GM19324 (cell line): ENCODE results near the gene KCNQ1OT1.

ENCODE experiments used
- ATAC-seq: cut with Tn5 transposase; IDR thresholded peaks from one replicate; pipeline ENCODE4 v1.9.1; 2021; ENCODE audit warnings: mild to moderate bottlenecking, moderate library complexity; ENCODE audit not compliant: unreplicated experiment, low FRiP score

Gene KCNQ1OT1

GRCh38 chr11:2671748-2672147 lies 28.0 kb downstream of the KCNQ1OT1 start:
- no peak for ATAC-seq

GRCh38 chr11:2670541-2671100 lies 29.2 kb downstream of the KCNQ1OT1 start:
- no peak for ATAC-seq

GRCh38 chr11:2669634-2670469 lies 29.9 kb downstream of the KCNQ1OT1 start:
- ATAC-seq: no peak

GRCh38 chr11:2668876-2669275 lies 30.9 kb downstream of the KCNQ1OT1 start:
- no peak for ATAC-seq

- ATAC-seq: no peak
Measured at GRCh38 chr11:2667940-2668339, 31.9 kb downstream of the KCNQ1OT1 start.

GRCh38 chr11:2666828-2667570 lies 32.8 kb downstream of the KCNQ1OT1 start:
- ATAC-seq: no peak

GRCh38 chr11:2666401-2666741 lies 33.4 kb downstream of the KCNQ1OT1 start:
- ATAC-seq: no peak

GRCh38 chr11:2665526-2666400 lies 34.0 kb downstream of the KCNQ1OT1 start:
- no peak for ATAC-seq

GRCh38 chr11:2664791-2665525 lies 34.8 kb downstream of the KCNQ1OT1 start:
- ATAC-seq: no peak

GRCh38 chr11:2664376-2664775 lies 35.4 kb downstream of the KCNQ1OT1 start:
- ATAC-seq: no peak

- no peak for ATAC-seq
Measured at GRCh38 chr11:2663915-2664314, 35.9 kb downstream of the KCNQ1OT1 start.

- ATAC-seq: no peak
Measured at GRCh38 chr11:2663506-2663905, 36.3 kb downstream of the KCNQ1OT1 start.

GRCh38 chr11:2662430-2663299 lies 37.1 kb downstream of the KCNQ1OT1 start:
- no peak for ATAC-seq

- ATAC-seq: no peak
Measured at GRCh38 chr11:2662024-2662312, 37.8 kb downstream of the KCNQ1OT1 start.

GRCh38 chr11:2661173-2662023 lies 38.4 kb downstream of the KCNQ1OT1 start:
- ATAC-seq: no peak

GRCh38 chr11:2660357-2660939 lies 39.3 kb downstream of the KCNQ1OT1 start:
- ATAC-seq: no peak

- ATAC-seq: no peak
Measured at GRCh38 chr11:2657697-2658284, 42.0 kb downstream of the KCNQ1OT1 start.

GRCh38 chr11:2656859-2657258 lies 42.9 kb downstream of the KCNQ1OT1 start:
- no peak for ATAC-seq
